ENCODE results near the gene RILPL2.

GRCh38 chr12:123446333-123446713 lies 9.8 kb upstream of the RILPL2 start:
- no peak for TF ChIP-seq CTCF (IDR thresholded peaks at IDR 0.05)
- TF ChIP-seq POLR2AphosphoS5 (IDR thresholded peaks at IDR 0.05), result no peak
- TF ChIP-seq POLR2A (IDR thresholded peaks at IDR 0.05), result no peak

All from prostate gland (tissue), 2 donors.